ENCODE results near the gene HIP1. TPM values are rescaled to one million over a fixed set of nuclear protein-coding genes. Genes with fewer than 3 reads are reported as not detected.
"Not testable (repeated sequence)": the region's sequence is repeated elsewhere in the genome, so short reads cannot be mapped to it uniquely, and the experiment has no call there.

The HIP1 gene
- total RNA-seq, 2 donors from 2014 or later: 9.8 to 40.8 TPM

GRCh38 chr7:75575488-75576121, 163.1 kb downstream of the HIP1 start:
- intact Hi-C loops (cut with DNase I): no loop called here
- Histone ChIP-seq H3K4me1 (replicated peaks) (no peaks in the 10 kb centered on the region), H3K36me3 (no peaks in the 10 kb centered on the region), H3K27me3 (replicated peaks; ENCODE audit: insufficient read depth) (no peaks in the 10 kb centered on the region), H3K27ac (no peak overlapping the region), H3K9me3 (no peaks in the 10 kb centered on the region), H3K4me3 (no peak overlapping the region)
- DNase-seq (ENCODE audit: low spot score): no peak
- whole genome bisulfite sequencing: 76% methylated on average over 13 of the region's 13 CpGs
- no peak for TF ChIP-seq CTCF (IDR thresholded peaks at IDR 0.05)
- TF ChIP-seq POLR2AphosphoS5 (IDR thresholded peaks at IDR 0.05): no peak
- no peak for TF ChIP-seq POLR2A (IDR thresholded peaks at IDR 0.05)

GRCh38 chr7:75573477-75574019, 165.2 kb downstream of the HIP1 start:
- Histone ChIP-seq H3K36me3 (no peaks in the 10 kb centered on the region), H3K27ac (no peak overlapping the region), H3K9me3 (no peaks in the 10 kb centered on the region), H3K4me1 (replicated peaks) (no peaks in the 10 kb centered on the region), H3K27me3 (replicated peaks; ENCODE audit: insufficient read depth) (no peaks in the 10 kb centered on the region), H3K4me3 (no peak overlapping the region)
- DNase-seq (ENCODE audit: low spot score): no peak
- intact Hi-C loops (cut with DNase I): no loop called here
- 95% methylated on average over 14 of the region's 14 CpGs for WGBS
- no peak for TF ChIP-seq POLR2A (IDR thresholded peaks at IDR 0.05)
- no peak for TF ChIP-seq CTCF (IDR thresholded peaks at IDR 0.05)
- TF ChIP-seq POLR2AphosphoS5 (IDR thresholded peaks at IDR 0.05): no peak

- TF ChIP-seq POLR2A (IDR thresholded peaks at IDR 0.05) (no peak), CTCF (IDR thresholded peaks at IDR 0.05) (no peak), POLR2AphosphoS5 (IDR thresholded peaks at IDR 0.05) (no peak)
- no peak overlapping the region for H3K4me3 ChIP-seq
- no peaks in the 10 kb centered on the region for H3K27me3 ChIP-seq (replicated peaks; ENCODE audit: insufficient read depth)
- WGBS: 92% methylated on average over 9 of the region's 11 CpGs
- no peaks in the 10 kb centered on the region for H3K9me3 ChIP-seq
- DNase-seq (ENCODE audit: low spot score): no peak
- H3K36me3 ChIP-seq: no peaks in the 10 kb centered on the region
- H3K4me1 ChIP-seq (replicated peaks): no peaks in the 10 kb centered on the region
- no peak overlapping the region for H3K27ac ChIP-seq
- intact Hi-C loops (cut with DNase I): no loop called here
These were observed 165.9 kb downstream of the HIP1 start for GRCh38 chr7:75572814-75573213.

GRCh38 chr7:75572396-75572795, 166.3 kb downstream of the HIP1 start:
- WGBS: 93% methylated on average over 3 of the region's 5 CpGs
- no peaks in the 10 kb centered on the region for H3K9me3 ChIP-seq
- TF ChIP-seq POLR2AphosphoS5 (IDR thresholded peaks at IDR 0.05) (no peak), POLR2A (IDR thresholded peaks at IDR 0.05) (no peak), CTCF (IDR thresholded peaks at IDR 0.05) (no peak)

GRCh38 chr7:75571209-75571608, 167.5 kb downstream of the HIP1 start:
- no peaks in the 10 kb centered on the region for H3K27me3 ChIP-seq (replicated peaks; ENCODE audit: insufficient read depth)
- no peaks in the 10 kb centered on the region for H3K36me3 ChIP-seq
- H3K27ac ChIP-seq: no peak overlapping the region
- intact Hi-C loops (cut with DNase I): no loop called here
- WGBS: 99% methylated on average over 4 of the region's 4 CpGs
- TF ChIP-seq POLR2AphosphoS5 (IDR thresholded peaks at IDR 0.05) (no peak), POLR2A (IDR thresholded peaks at IDR 0.05) (no peak), CTCF (IDR thresholded peaks at IDR 0.05) (no peak)
- H3K4me1 ChIP-seq (replicated peaks): no peaks in the 10 kb centered on the region
- DNase-seq (ENCODE audit: low spot score): no peak
- no peaks in the 10 kb centered on the region for H3K9me3 ChIP-seq
- H3K4me3 ChIP-seq: no peak overlapping the region

More at GRCh38 chr7:75572396-75572795, 166.3 kb downstream of the HIP1 start:
- intact Hi-C loops (cut with DNase I): no loop called here
- Histone ChIP-seq H3K27ac (no peak overlapping the region), H3K27me3 (replicated peaks; ENCODE audit: insufficient read depth) (no peaks in the 10 kb centered on the region), H3K36me3 (no peaks in the 10 kb centered on the region), H3K4me3 (no peak overlapping the region), H3K4me1 (replicated peaks) (no peaks in the 10 kb centered on the region)
- no peak for DNase-seq (ENCODE audit: low spot score)

- H3K4me3 ChIP-seq; H3K4me1 ChIP-seq (replicated peaks); intact Hi-C loops (cut with DNase I); H3K27me3 ChIP-seq (replicated peaks; ENCODE audit: insufficient read depth); H3K9me3 ChIP-seq; H3K36me3 ChIP-seq; H3K27ac ChIP-seq; DNase-seq (ENCODE audit: low spot score): not testable (repeated sequence)
- WGBS: 90% methylated on average over 16 of the region's 16 CpGs
These were observed 169.0 kb downstream of the HIP1 start for GRCh38 chr7:75569629-75570282.

All from prostate gland (tissue), 2 donors.